Naive thymus-derived CD4-positive, alpha-beta T cell (primary cell): Measurements from ENCODE around the gene RAD51C. TPM values are rescaled to one million over a fixed set of nuclear protein-coding genes. Genes with fewer than 3 reads are reported as not detected.
"Not testable (repeated sequence)": the region's sequence is repeated elsewhere in the genome, so short reads cannot be mapped to it uniquely, and the experiment has no call there.

Experiments
- ATAC-seq: fragments of 150-1000 bp; cut with Tn5 transposase; 2 replicates; pipeline ENCODE4 v1.10.0; 2021; ENCODE audit warnings: mild to moderate bottlenecking, moderate library complexity
- CTCF ChIA-PET: fragments of 350-600 bp; sonication (Branson Sonifier 250); formaldehyde crosslinking; loops from one replicate; lab custom pipeline; 2021; ENCODE audit warnings: antibody characterized with exemption; lab: Charles Lee
- POLR2A ChIA-PET: fragments of 350-600 bp; sonication (Branson Sonifier 250); formaldehyde crosslinking; loops from one replicate; lab custom pipeline; 2021; ENCODE audit warnings: antibody characterized with exemption, inconsistent platforms; lab: Charles Lee
- DNase-seq, 9 donors: peaks; one replicate each; pipeline versions ENCODE4 v3.0.0 to v3.0.0-alpha.2; 2020 to 2022; ENCODE audit warnings: mixed read lengths in 1 of 9
- H3K27ac ChIP-seq: one replicate; pipeline ENCODE4 v1.7.0; 2013; ENCODE audit warnings: mild to moderate bottlenecking, low read depth, low read length, moderate library complexity
- H3K27me3 ChIP-seq, 2 donors: one replicate each; pipeline ENCODE4 v1.7.0; 2013; ENCODE audit warnings: low read length in 2 of 2, mild to moderate bottlenecking in 2 of 2, moderate library complexity in 2 of 2; ENCODE audit not compliant: control insufficient read depth in 2 of 2, insufficient read depth in 2 of 2
- H3K36me3 ChIP-seq, 3 experiments: 1 replicate in 2 of 3; 2 replicates in 1 of 3; pipeline ENCODE4 v1.7.0; 2013; ENCODE audit warnings: low read length in 3 of 3, mild to moderate bottlenecking in 3 of 3, moderate library complexity in 1 of 3; ENCODE audit not compliant: insufficient read depth in 3 of 3, control insufficient read depth in 2 of 3
- H3K4me1 ChIP-seq, 2 donors: one replicate each; pipeline ENCODE4 v1.7.0; 2013; ENCODE audit warnings: low read length in 2 of 2, mild to moderate bottlenecking in 2 of 2, moderate library complexity in 1 of 2; ENCODE audit not compliant: control insufficient read depth in 2 of 2, insufficient read depth in 2 of 2
- H3K4me3 ChIP-seq: 2 replicates; pipeline ENCODE4 v1.7.0; 2013; ENCODE audit warnings: mild to moderate bottlenecking, low read length
- H3K9me3 ChIP-seq, 3 experiments: 1 replicate in 2 of 3; 2 replicates in 1 of 3; pipeline ENCODE4 v1.7.0; 2013; ENCODE audit warnings: low read length in 3 of 3; ENCODE audit not compliant: control insufficient read depth in 2 of 3
- H3K27ac Mint-ChIP-seq, 9 donors: one replicate each; pipeline ENCODE4 v1.8.0; 2020 to 2022; ENCODE audit warnings: mixed read lengths in 9 of 9, mild to moderate bottlenecking in 8 of 9, moderate library complexity in 5 of 9, inconsistent platforms in 2 of 9
- H3K27me3 Mint-ChIP-seq, 5 donors: one replicate each; pipeline ENCODE4 v1.8.0; 2021 to 2022; ENCODE audit warnings: mixed read lengths in 5 of 5, mild to moderate bottlenecking in 1 of 5
- H3K36me3 Mint-ChIP-seq, 5 donors: one replicate each; pipeline ENCODE4 v1.8.0; 2020 to 2022; ENCODE audit warnings: mixed read lengths in 5 of 5, mild to moderate bottlenecking in 3 of 5, inconsistent platforms in 1 of 5
- H3K4me1 Mint-ChIP-seq, 7 donors: one replicate each; pipeline ENCODE4 v1.8.0; 2020 to 2022; ENCODE audit warnings: mixed read lengths in 7 of 7, mild to moderate bottlenecking in 3 of 7, inconsistent platforms in 1 of 7
- H3K4me3 Mint-ChIP-seq, 10 donors: one replicate each; pipeline ENCODE4 v1.8.0; 2020 to 2022; ENCODE audit warnings: mild to moderate bottlenecking in 10 of 10, mixed read lengths in 10 of 10, moderate library complexity in 6 of 10, inconsistent platforms in 2 of 10
- H3K9me3 Mint-ChIP-seq, 11 donors: one replicate each; pipeline ENCODE4 v1.8.0; 2020 to 2022; ENCODE audit warnings: mixed read lengths in 11 of 11, mild to moderate bottlenecking in 4 of 11, inconsistent platforms in 1 of 11, moderate library complexity in 1 of 11
- intact Hi-C, 2 donors: fragments of 100-400 bp; cut with micrococcal nuclease; formaldehyde crosslinking; loops; one replicate each; pipeline ENCODE4 v1.15.1; 2023
- polyA plus RNA-seq, 2 donors: library from polyadenylated mRNA; unstranded; fragments of 300-500 nt; fragmentation: Illumina TruSeq; gene quantifications; one replicate each; pipeline ENCODE4 v1.2.3, GENCODE V29; 2021
- total RNA-seq, 6 experiments: library from RNA in 5 of 6; stranded (reverse) in 5 of 6; gene quantifications; 1 replicate in 5 of 6; 2 replicates in 1 of 6; pipeline ENCODE4 v1.2.3 and lab custom pipeline; 2021 to 2026

Gene RAD51C
- total and polyA plus RNA-seq, 7 experiments from 2014 or later: 11.4 to 57.9 (median 27.9) TPM

GRCh38 chr17:58659714-58660084 lies 32.7 kb upstream of the RAD51C start:
- DNase-seq, H3K4me1 ChIP-seq, H3K36me3 ChIP-seq, ATAC-seq, H3K9me3 ChIP-seq, H3K36me3 Mint-ChIP-seq, H3K27me3 ChIP-seq: not testable (repeated sequence)
- Mint-ChIP-seq H3K27me3 (peaks cover 0 to 11% (median 0%) of the 10 kb centered on the region in 5 donors), H3K4me1 (peaks cover 10 to 20% (median 15%) of the 10 kb centered on the region in 7 donors), H3K9me3 (peaks cover 0 to 11% (median 0%) of the 10 kb centered on the region in 11 donors), H3K27ac (peak overlapping the region; percentile 94 to 100 (median 97)), H3K4me3 (peak overlapping the region; percentile 83 to 93 (median 88))
- POLR2A ChIA-PET: interaction anchor here (0.7 to 2.6 kb wide), 2 partner anchors 28 to 141 kb away, joined by 3 to 30 read pairs; no protein-coding TSS in a partner anchor
- CTCF ChIA-PET: interaction anchor here (1.0 kb wide), 1 partner anchor 65 kb away, joined by 3 read pairs; no protein-coding TSS in a partner anchor
- H3K27ac ChIP-seq: peak overlapping the region; percentile 82
- H3K4me3 ChIP-seq: peak overlapping the region; percentile 44
- intact Hi-C loops: loop anchor here (1.0 kb wide), 6 partner anchors 27 to 496 kb away; partner anchors contain the start of genes RAD51C (in 2 of the 2), TEX14 (in 2 of the 2), MTMR4 (in 1 of the 2) and PRR11 (in 1 of the 2)

DNA sequence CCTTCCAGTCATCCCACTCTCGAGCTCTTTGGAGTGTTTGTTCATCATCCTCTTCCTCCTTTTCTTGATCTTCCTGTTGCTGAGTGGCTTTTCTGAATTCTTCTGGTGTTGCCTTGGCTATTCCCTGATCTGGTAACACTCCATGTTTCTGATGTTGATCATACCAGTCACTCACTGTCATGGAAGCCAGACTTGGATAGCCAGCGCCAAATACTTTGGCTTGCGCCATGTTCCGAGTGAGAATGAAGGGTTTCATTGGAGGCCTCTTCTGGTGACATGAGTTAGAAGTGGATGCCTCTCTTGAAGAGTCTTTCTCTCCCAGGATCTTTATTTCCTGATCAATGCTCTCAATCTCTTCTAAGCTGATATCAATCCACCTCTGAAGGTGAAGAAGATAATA lies 31.8 kb upstream of the RAD51C start:
- Histone ChIP-seq H3K36me3 (no peaks in the 10 kb centered on the region), H3K27me3 (no peaks in the 10 kb centered on the region), H3K4me1 (no peaks in the 10 kb centered on the region), H3K27ac (no peak overlapping the region), H3K4me3 (no peak overlapping the region), H3K9me3 (no peaks in the 10 kb centered on the region)
- H3K27me3 Mint-ChIP-seq: peaks cover 0 to 11% (median 0%) of the 10 kb centered on the region in 5 donors
- peaks cover 0 to 11% (median 0%) of the 10 kb centered on the region in 11 donors for H3K9me3 Mint-ChIP-seq
- ATAC-seq (no peak), DNase-seq (no peak)
- peaks cover 10 to 20% (median 15%) of the 10 kb centered on the region in 7 donors for H3K4me1 Mint-ChIP-seq
- intact Hi-C loops: no loop called here
- H3K36me3 Mint-ChIP-seq: no peaks in the 10 kb centered on the region
- H3K27ac Mint-ChIP-seq: peak overlapping the region in 5 of 9 donors; percentile 1 to 64 (median 45)
- CTCF ChIA-PET: no interaction called here
- POLR2A ChIA-PET: interaction anchor here (1.5 kb wide), 1 partner anchor 29 kb away, joined by 5 read pairs; no protein-coding TSS in a partner anchor
- H3K4me3 Mint-ChIP-seq: peak overlapping the region; percentile 17 to 73 (median 55)

DNA sequence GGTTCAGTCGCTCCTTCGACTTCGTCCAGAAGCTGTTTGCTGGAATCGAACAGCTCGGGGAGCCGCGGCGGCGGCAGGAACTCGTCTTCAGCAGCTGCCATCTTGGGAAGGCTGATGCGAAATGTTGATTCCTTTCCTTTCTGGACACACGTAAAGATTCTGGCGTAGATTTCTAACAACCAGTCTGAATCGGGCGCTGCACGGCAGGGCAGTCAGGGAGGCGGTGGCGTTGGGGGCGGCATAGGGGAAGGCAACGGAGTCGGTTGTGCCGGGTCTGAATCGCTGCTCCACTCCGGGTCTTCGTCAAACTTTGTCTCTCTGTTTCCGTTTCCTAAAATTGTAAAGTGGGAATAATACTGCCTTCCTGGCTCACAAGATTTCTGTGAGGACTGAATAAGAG lies 30.9 kb upstream of the RAD51C start:
- peaks cover 12 to 22% (median 17%) of the 10 kb centered on the region in 7 donors for H3K4me1 Mint-ChIP-seq
- CTCF ChIA-PET: no interaction called here
- no peak overlapping the region for H3K27ac Mint-ChIP-seq

GRCh38 chr17:58664302-58664701 lies 28.1 kb upstream of the RAD51C start:
- Mint-ChIP-seq H3K27ac (no peak overlapping the region), H3K4me3 (no peak overlapping the region), H3K36me3 (no peaks in the 10 kb centered on the region), H3K4me1 (peaks cover 2 to 11% (median 10%) of the 10 kb centered on the region in 7 donors), H3K27me3 (peaks cover 0 to 22% (median 11%) of the 10 kb centered on the region in 5 donors), H3K9me3 (peaks cover 0 to 2% (median 0%) of the 10 kb centered on the region in 11 donors)
- H3K27ac ChIP-seq: no peak overlapping the region
- no peak overlapping the region for H3K4me3 ChIP-seq
- no peak for ATAC-seq
- no peak for DNase-seq
- no peaks in the 10 kb centered on the region for H3K9me3 ChIP-seq
- intact Hi-C loops: no loop called here
- H3K4me1 ChIP-seq: no peaks in the 10 kb centered on the region
- ChIA-PET POLR2A (no interaction called here), CTCF (no interaction called here)
- H3K27me3 ChIP-seq: no peaks in the 10 kb centered on the region
- no peaks in the 10 kb centered on the region for H3K36me3 ChIP-seq

More for the DNA sequence above, 30.9 kb upstream of the RAD51C start:
- Histone ChIP-seq H3K9me3 (no peaks in the 10 kb centered on the region), H3K36me3 (no peaks in the 10 kb centered on the region), H3K27me3 (no peaks in the 10 kb centered on the region), H3K4me3 (no peak overlapping the region), H3K27ac (no peak overlapping the region), H3K4me1 (no peaks in the 10 kb centered on the region)
- POLR2A ChIA-PET: interaction anchor here (0.9 to 1.5 kb wide), 3 partner anchors 29 to 32 kb away, joined by 3 to 5 read pairs (median 3); no protein-coding TSS in a partner anchor
- Mint-ChIP-seq H3K36me3 (no peaks in the 10 kb centered on the region), H3K4me3 (peak overlapping the region in 1 of 10 donors; percentile 45), H3K9me3 (peaks cover 0 to 11% (median 0%) of the 10 kb centered on the region in 11 donors), H3K27me3 (peaks cover 0 to 11% (median 2%) of the 10 kb centered on the region in 5 donors)
- ATAC-seq (no peak), DNase-seq (no peak)
- intact Hi-C loops: no loop called here

DNA sequence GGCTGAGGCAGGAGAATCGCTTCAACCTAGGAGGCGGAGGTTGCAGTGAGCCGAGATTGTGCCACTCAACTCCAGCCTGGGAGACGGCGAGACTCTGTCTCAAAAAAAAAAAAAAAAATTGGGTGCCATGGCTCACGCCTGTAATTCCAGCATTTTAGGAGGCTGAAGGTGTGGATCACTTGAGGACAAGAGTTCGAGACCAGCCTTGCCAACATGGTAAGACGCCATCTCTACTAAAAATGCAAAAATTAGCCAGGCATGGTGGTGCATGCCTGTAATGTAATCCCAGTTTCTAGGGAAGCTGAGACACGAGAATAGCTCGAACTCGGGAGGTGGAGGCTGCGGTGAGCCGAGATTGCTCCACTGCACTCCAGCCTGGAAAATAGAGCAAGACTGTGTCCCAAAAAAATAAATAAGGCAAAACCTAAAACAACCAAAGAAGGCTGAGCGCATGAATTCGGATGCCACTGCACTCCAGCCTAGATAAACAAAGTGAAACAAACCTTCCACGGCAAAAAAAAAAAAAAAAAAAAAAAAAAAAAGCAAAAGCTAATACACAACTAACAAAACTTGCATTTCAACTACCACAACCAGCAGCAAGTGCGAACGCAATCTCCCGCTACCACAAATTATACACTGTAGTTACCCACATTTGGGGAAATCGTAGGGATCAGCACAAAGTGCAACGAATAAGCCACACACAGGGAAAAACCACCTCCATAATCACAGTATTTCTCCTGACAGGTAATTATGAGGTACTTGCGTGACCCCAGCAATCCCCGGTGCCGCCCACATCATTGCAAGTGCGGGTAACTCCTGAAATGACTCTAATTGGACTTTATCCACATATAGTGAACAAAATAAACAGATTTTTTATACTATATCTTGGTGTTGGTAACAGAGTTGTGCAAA lies 26.2 kb upstream of the RAD51C start:
- CTCF ChIA-PET: no interaction called here
- Histone ChIP-seq H3K4me1 (no peaks in the 10 kb centered on the region), H3K27me3 (no peaks in the 10 kb centered on the region), H3K4me3 (peak overlapping the region; percentile 0), H3K27ac (no peak overlapping the region), H3K9me3 (no peaks in the 10 kb centered on the region), H3K36me3 (no peaks in the 10 kb centered on the region)
- peak overlapping the region in 9 of 10 donors; percentile 14 to 80 (median 48) for H3K4me3 Mint-ChIP-seq
- H3K27ac Mint-ChIP-seq: peak overlapping the region in 1 of 9 donors; percentile 14
- H3K36me3 Mint-ChIP-seq: no peaks in the 10 kb centered on the region
- H3K9me3 Mint-ChIP-seq: peaks cover 0 to 1% (median 0%) of the 10 kb centered on the region in 11 donors
- POLR2A ChIA-PET: interaction anchor here (1.0 kb wide), 1 partner anchor 25 kb away, joined by 4 read pairs; no protein-coding TSS in a partner anchor
- ATAC-seq (no peak), DNase-seq (no peak)
- H3K4me1 Mint-ChIP-seq: peaks cover 0 to 9% (median 8%) of the 10 kb centered on the region in 7 donors
- H3K27me3 Mint-ChIP-seq: peaks cover 0 to 23% (median 11%) of the 10 kb centered on the region in 5 donors
- intact Hi-C loops: no loop called here

DNA sequence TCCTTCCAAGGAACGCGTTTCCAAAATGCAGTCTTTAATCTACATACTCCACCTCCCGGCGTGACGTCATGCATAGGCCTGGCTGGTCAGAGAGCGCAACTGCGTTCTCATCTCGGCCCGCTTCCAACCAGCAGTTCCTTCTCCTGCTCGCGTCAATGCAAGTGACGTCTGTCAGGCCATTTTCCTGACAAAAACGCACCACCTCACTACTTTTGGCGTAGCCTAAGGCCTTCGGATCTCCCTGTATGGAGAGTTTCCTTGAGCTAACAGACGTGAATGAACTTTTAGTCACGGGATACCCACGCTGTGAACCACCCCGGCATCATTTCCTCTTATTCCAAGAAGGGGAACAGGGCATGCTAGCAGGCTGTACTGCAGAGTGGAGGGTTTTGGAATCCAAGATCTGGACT lies 25.5 kb upstream of the RAD51C start:
- ChIA-PET CTCF (no interaction called here), POLR2A (interaction anchor here (0.7 kb wide), 1 partner anchor 489 kb away, joined by 4 read pairs; the partner anchor contains the start of gene PRR11)
- Mint-ChIP-seq H3K27me3 (peaks cover 0 to 23% (median 11%) of the 10 kb centered on the region in 5 donors), H3K9me3 (peaks cover 0 to 1% (median 0%) of the 10 kb centered on the region in 11 donors), H3K4me3 (peak overlapping the region in 9 of 10 donors; percentile 14 to 80 (median 48)), H3K4me1 (peaks cover 0 to 9% (median 8%) of the 10 kb centered on the region in 7 donors), H3K36me3 (no peaks in the 10 kb centered on the region), H3K27ac (peak overlapping the region in 4 of 9 donors; percentile 14 to 32 (median 23))
- Histone ChIP-seq H3K36me3 (no peaks in the 10 kb centered on the region), H3K4me3 (peak overlapping the region; percentile 0), H3K27ac (no peak overlapping the region), H3K4me1 (no peaks in the 10 kb centered on the region), H3K27me3 (no peaks in the 10 kb centered on the region), H3K9me3 (no peaks in the 10 kb centered on the region)
- intact Hi-C loops: no loop called here
- peak in 5 of 9 donors; percentile 21 to 52 (median 26) for DNase-seq
- peak; percentile 79 for ATAC-seq
